Posterior vena cava (tissue), 2 donors: ENCODE results near the gene LIPC. TPM values are rescaled to one million over a fixed set of nuclear protein-coding genes. Genes with fewer than 3 reads are reported as not detected.

Experiments used
- DNase-seq: peaks from one replicate; pipeline ENCODE4 v3.0.0-alpha.2; 2020; ENCODE audit warnings: low spot score
- intact Hi-C, 2 donors: fragments of 100-400 bp; cut with DNase I; formaldehyde crosslinking; loops; one replicate each; pipeline versions ENCODE4 v1.14.1 to v1.14.2; 2022 to 2023
- total RNA-seq, 2 donors: library from RNA; stranded (reverse); fragmentation: NEBNext Ultra II Directional; extraction: Animal tissue kit (Norgen Biotek cat#: 25700); gene quantifications; one replicate each; pipeline ENCODE4 v1.2.1, GENCODE V29; 2021
- donor health status: DM: yes; HTN: yes; CAD: no.
- donor health status: DM: yes; HTN: yes; CAD: no.

LIPC gene
- total RNA-seq, 2 donors from 2014 or later, result 0.14 to 1.2 TPM

- intact Hi-C loops, result no loop called here
- no peak for DNase-seq
These were observed 89.7 kb downstream of the LIPC start for GRCh38 chr15:58521293-58521991.

- intact Hi-C loops, result no loop called here
- no peak for DNase-seq
These were observed 90.6 kb downstream of the LIPC start for GRCh38 chr15:58522391-58522790.

GRCh38 chr15:58522865-58523264 is 91.1 kb downstream of the LIPC start:
- no peak for DNase-seq
- intact Hi-C loops, result no loop called here

GRCh38 chr15:58523634-58524033 is 91.8 kb downstream of the LIPC start:
- intact Hi-C loops, result no loop called here
- DNase-seq, result no peak

GRCh38 chr15:58524247-58524646 is 92.5 kb downstream of the LIPC start:
- intact Hi-C loops, result no loop called here
- DNase-seq, result no peak

GRCh38 chr15:58525991-58526421 is 94.2 kb downstream of the LIPC start:
- DNase-seq, result peak; percentile 58

GRCh38 chr15:58526647-58527192 is 94.9 kb downstream of the LIPC start:
- intact Hi-C loops, result no loop called here
- DNase-seq, result no peak

More at GRCh38 chr15:58525991-58526421, 94.2 kb downstream of the LIPC start:
- intact Hi-C loops, result no loop called here

GRCh38 chr15:58527573-58528187 is 95.9 kb downstream of the LIPC start:
- intact Hi-C loops, result no loop called here
- DNase-seq, result no peak

- no peak for DNase-seq
- intact Hi-C loops, result no loop called here
These were observed 96.5 kb downstream of the LIPC start for GRCh38 chr15:58528188-58528870.

GRCh38 chr15:58529041-58529440 is 97.2 kb downstream of the LIPC start:
- no peak for DNase-seq

GRCh38 chr15:58530056-58530590 is 98.3 kb downstream of the LIPC start:
- DNase-seq, result no peak
- intact Hi-C loops, result no loop called here

More at GRCh38 chr15:58529041-58529440, 97.2 kb downstream of the LIPC start:
- intact Hi-C loops, result no loop called here

- DNase-seq, result no peak
- intact Hi-C loops, result no loop called here
These were observed 100.3 kb downstream of the LIPC start for GRCh38 chr15:58532126-58532525.

- intact Hi-C loops, result no loop called here
- no peak for DNase-seq
These were observed 102.8 kb downstream of the LIPC start for GRCh38 chr15:58534556-58534955.

- intact Hi-C loops, result no loop called here
- no peak for DNase-seq
These were observed 103.5 kb downstream of the LIPC start for GRCh38 chr15:58535337-58535736.

GRCh38 chr15:58535894-58536293 is 104.1 kb downstream of the LIPC start:
- DNase-seq, result no peak
- intact Hi-C loops, result no loop called here

- DNase-seq, result no peak
These were observed 104.6 kb downstream of the LIPC start for GRCh38 chr15:58536414-58536813.

GRCh38 chr15:58537033-58537432 is 105.2 kb downstream of the LIPC start:
- intact Hi-C loops, result no loop called here
- no peak for DNase-seq

More at GRCh38 chr15:58536414-58536813, 104.6 kb downstream of the LIPC start:
- intact Hi-C loops, result no loop called here

- intact Hi-C loops, result no loop called here
- no peak for DNase-seq
These were observed 106.5 kb downstream of the LIPC start for GRCh38 chr15:58538225-58538727.

GRCh38 chr15:58538901-58539300 is 107.1 kb downstream of the LIPC start:
- intact Hi-C loops, result no loop called here
- no peak for DNase-seq

GRCh38 chr15:58539548-58539947 is 107.8 kb downstream of the LIPC start:
- intact Hi-C loops, result no loop called here
- no peak for DNase-seq
